Left cardiac atrium (tissue), 4 donors: ENCODE measurements around the gene LHFPL2. TPM values are rescaled to one million over a fixed set of nuclear protein-coding genes. Genes with fewer than 3 reads are reported as not detected.

Experiments used
- ATAC-seq, 2 donors: fragments of 200-7000 bp; cut with Tn5 transposase; one replicate each; pipeline ENCODE4 v1.9.1; 2020; ENCODE audit warnings: mild to moderate bottlenecking in 2 of 2, moderate library complexity in 2 of 2
- DNase-seq: peaks from one replicate; pipeline ENCODE4 v3.0.0-alpha.2; 2020
- intact Hi-C, 2 donors: fragments of 100-400 bp; cut with DNase I; formaldehyde crosslinking; loops; one replicate each; pipeline versions ENCODE4 v1.14.1 to v1.15.1; 2022 to 2023
- total RNA-seq, 2 donors: library from RNA; stranded (reverse); fragmentation: NEBNext Ultra II Directional; extraction: Animal tissue kit (Norgen Biotek cat#: 25700); gene quantifications; one replicate each; pipeline ENCODE4 v1.2.1, GENCODE V29; 2021
- donor health status: DM: no; HTN: yes; CAD: no.
- donor health status: DM: no; HTN: yes; CAD: no; lungs with severe emphysema.
- donor health status: DM: yes; HTN: yes; CAD: no.
- donor health status: Dilated cardiomyopathy.

LHFPL2 gene
- total RNA-seq, 2 donors from 2014 or later, result 12.5 to 23.9 TPM

DNA sequence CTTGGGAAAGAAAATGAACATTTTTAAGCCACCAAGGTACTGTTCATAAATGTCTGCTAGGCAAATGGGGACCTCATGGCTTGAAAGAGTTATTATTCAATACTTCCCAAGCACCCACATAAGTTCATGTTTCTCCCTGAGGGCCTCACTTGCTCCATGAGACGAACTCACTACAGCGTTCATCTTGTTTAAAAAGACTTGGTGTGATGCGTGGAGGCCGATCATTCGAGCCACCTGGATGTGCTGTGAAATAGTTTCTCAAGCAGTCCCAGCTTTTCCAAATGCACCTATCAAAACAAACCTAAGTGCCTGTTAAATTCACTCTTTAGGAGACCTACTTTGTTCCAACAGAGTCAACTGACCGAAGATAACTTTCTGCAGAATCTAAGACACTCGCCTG is 103.2 kb downstream of the LHFPL2 start:
- intact Hi-C loops, result loop anchor here in 1 of 2 donors (5.0 to 10.0 kb wide), 3 partner anchors 47 to 339 kb away; partner anchors contain the start of gene LHFPL2
- ATAC-seq (no peak), DNase-seq (no peak)

DNA sequence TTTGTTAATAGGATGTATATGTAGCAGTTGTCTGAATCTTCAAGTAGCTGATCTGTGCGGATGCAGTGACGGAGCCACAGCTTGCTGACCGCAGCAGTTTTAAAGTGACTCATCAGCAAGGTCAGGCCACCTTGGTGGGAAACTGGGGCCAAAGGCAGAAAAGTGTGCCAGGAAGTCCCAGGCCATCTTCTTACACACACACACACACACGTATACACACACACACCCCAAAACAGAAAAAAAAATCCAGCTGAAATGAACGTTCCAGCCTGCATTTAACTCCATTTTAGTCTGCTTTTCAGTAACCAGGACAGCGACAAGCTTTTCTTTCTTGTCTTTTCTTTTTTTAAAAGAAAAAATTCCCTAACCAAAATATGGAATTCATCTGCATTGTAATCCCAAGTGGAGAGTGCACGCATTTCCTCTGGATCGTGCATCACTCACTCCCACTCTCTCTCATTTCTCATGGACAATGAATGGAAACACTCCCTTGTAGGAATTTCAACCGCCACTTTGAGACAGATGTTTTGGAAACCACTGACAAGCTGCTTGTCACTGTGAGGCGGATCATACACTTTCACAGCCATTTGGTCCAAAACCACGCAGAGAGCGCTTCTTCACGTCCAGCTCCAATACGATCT is 103.9 kb downstream of the LHFPL2 start:
- DNase-seq (no peak), ATAC-seq (peak in 1 of 2 donors; percentile 3)
- intact Hi-C loops, result loop anchor here in 1 of 2 donors (5.0 to 10.0 kb wide), 3 partner anchors 48 to 340 kb away; partner anchors contain the start of gene LHFPL2

GRCh38 chr5:78543916-78544315 is 104.7 kb downstream of the LHFPL2 start:
- DNase-seq, result no peak
- ATAC-seq, result no peak
- intact Hi-C loops, result loop anchor here in 1 of 2 donors (10.0 kb wide), 2 partner anchors 101 to 341 kb away; partner anchors contain the start of gene LHFPL2

DNA sequence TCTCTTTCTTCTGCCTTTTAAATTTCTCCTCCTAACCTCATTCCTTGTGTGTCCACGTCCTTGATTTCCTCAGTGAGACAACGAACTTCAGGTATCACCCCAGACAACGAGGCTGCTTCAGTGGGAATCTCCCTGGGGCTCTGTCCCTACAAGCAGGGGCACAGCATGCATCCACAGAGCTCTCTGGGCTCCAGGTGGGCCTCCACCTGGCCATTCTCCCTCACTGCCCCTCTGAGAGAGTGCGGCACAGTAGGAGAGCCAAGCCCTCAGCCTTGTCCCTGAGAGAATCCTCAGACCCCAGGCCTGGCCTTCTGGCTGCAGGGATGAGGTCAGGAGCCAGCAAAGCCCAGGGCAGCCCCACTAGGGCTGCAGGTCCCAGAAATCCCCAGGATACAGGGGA is 105.3 kb downstream of the LHFPL2 start:
- intact Hi-C loops, result loop anchor here in 1 of 2 donors (10.0 kb wide), 2 partner anchors 102 to 342 kb away; partner anchors contain the start of gene LHFPL2
- DNase-seq, result no peak
- no peak for ATAC-seq

DNA sequence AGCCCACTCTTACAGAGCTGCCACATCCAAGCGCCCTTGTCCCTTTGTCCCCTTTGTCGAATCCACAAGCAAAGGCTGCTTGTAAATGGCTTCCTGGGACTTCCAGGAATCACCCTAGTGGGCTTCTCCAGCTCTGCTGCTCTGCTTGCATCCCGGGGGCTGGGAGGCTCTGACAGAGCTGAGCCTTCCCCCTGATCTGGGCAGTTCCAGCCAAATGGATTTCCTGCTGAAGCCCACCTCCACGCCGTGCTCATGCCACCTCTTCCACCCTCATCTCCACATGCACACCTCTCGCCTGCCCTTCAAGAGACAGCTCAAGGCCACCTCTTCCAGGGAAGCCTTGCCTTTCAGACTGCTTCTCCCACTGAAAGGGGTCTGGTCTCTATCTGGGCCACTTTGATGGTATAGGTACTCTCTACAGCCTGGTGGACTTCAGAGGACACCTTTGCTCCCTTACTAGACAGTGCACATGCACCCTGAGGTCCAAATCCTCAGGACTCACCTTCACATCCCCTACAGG is 106.2 kb downstream of the LHFPL2 start:
- intact Hi-C loops, result loop anchor here in 1 of 2 donors (10.0 kb wide), 2 partner anchors 102 to 342 kb away; partner anchors contain the start of gene LHFPL2
- ATAC-seq, result no peak
- no peak for DNase-seq

- DNase-seq (no peak), ATAC-seq (no peak)
- intact Hi-C loops, result loop anchor here in 1 of 2 donors (10.0 kb wide), 2 partner anchors 104 to 344 kb away; partner anchors contain the start of gene LHFPL2
Measured at GRCh38 chr5:78541086-78541654, 107.4 kb downstream of the LHFPL2 start.

DNA sequence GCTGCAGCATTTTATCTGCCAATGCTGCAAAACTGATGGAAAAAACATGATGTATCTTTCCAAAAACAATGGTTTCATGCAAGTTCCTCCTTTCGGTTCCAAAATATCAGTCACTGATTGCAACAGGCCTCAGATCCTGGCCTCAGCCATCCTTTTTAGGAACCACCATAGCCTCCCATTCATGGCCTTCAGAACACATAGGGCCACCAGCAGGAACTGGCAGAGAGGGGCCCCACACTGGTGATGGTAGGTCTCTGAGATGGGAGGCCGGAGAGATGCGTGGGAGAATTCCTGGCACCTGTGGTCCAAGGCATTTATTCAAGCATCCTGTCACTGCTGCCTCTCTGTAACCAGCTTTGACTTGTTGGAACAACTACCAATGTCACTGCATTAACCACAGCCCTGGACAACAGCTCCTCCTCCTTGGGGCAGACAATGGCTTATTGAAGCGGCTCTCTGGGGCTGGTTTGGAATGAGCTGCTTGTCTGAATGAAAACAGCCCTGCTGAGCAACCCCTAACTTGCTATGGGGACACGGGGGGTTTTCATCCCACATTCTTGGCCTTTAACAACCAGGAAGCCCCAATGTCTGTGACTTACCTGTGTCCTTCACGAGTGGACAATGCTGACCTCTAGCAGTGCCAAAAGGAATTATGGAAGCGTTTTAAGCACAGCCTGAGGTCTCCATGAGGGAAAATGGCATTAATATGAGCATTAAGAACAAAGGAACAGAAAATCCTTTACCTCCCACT is 108.1 kb downstream of the LHFPL2 start:
- intact Hi-C loops, result loop anchor here in 1 of 2 donors (10.0 kb wide), 2 partner anchors 104 to 344 kb away; partner anchors contain the start of gene LHFPL2
- peak; percentile 39 to 63 for ATAC-seq
- no peak for DNase-seq

GRCh38 chr5:78538240-78538850 is 110.2 kb downstream of the LHFPL2 start:
- intact Hi-C loops, result loop anchor here (5.0 to 10.0 kb wide), 2 partner anchors 366 to 429 kb away; no protein-coding TSS in a partner anchor
- DNase-seq (no peak), ATAC-seq (no peak)

- ATAC-seq (peak; percentile 52 to 80), DNase-seq (no peak)
- intact Hi-C loops, result loop anchor here (5.0 to 10.0 kb wide), 2 partner anchors 367 to 429 kb away; no protein-coding TSS in a partner anchor
Measured at GRCh38 chr5:78537821-78538220, 110.8 kb downstream of the LHFPL2 start.

GRCh38 chr5:78537411-78537810 is 111.2 kb downstream of the LHFPL2 start:
- no peak for DNase-seq
- intact Hi-C loops, result loop anchor here (5.0 to 10.0 kb wide), 2 partner anchors 367 to 430 kb away; no protein-coding TSS in a partner anchor
- ATAC-seq, result no peak

- ATAC-seq (no peak), DNase-seq (no peak)
- intact Hi-C loops, result loop anchor here (5.0 to 10.0 kb wide), 2 partner anchors 368 to 431 kb away; no protein-coding TSS in a partner anchor
Measured at GRCh38 chr5:78536661-78537196, 111.8 kb downstream of the LHFPL2 start.

- DNase-seq (no peak), ATAC-seq (no peak)
- intact Hi-C loops, result loop anchor here (5.0 to 10.0 kb wide), 3 partner anchors 63 to 432 kb away; no protein-coding TSS in a partner anchor
Measured at GRCh38 chr5:78534905-78535200, 113.7 kb downstream of the LHFPL2 start.

DNA sequence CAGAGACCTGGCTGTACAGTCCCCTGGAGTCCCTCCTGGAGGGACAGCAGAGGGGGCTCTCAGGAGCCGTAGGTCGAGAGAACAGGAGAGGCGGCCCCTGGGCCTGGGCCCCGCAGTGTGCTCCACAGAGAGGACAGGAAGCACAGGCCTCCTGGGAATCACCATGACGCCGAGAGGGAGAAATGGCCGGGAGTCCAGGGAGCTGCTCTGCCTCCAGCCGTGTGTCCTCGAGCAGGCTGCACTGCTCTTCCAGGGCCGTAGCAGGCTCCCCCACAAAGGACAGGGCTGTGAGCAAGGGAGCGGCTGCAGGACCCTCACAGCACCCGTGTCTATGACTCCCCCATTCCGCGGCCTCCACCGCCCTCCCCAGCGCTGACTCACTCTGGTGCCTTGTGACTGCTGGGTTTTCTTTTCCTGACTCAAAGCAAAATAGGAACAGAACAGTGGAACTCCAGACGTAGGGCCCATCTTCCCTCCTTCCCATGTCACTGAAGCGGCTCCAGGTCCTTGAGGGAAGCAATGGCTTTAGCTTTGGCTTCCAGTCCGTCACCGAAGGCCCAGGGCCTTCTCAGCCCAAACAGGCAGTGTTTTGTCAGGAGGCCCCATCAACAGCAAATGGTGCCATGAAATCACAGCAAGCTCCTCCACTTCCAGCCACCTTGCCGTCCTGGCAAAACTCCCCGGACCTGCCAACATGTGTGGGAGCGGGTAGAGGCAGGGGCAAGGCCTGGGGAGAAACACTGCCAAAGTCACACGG is 114.2 kb downstream of the LHFPL2 start:
- DNase-seq (peak; percentile 69), ATAC-seq (peak; percentile 58 to 67)
- intact Hi-C loops, result loop anchor here (5.0 to 10.0 kb wide), 2 partner anchors 62 to 370 kb away; no protein-coding TSS in a partner anchor

DNA sequence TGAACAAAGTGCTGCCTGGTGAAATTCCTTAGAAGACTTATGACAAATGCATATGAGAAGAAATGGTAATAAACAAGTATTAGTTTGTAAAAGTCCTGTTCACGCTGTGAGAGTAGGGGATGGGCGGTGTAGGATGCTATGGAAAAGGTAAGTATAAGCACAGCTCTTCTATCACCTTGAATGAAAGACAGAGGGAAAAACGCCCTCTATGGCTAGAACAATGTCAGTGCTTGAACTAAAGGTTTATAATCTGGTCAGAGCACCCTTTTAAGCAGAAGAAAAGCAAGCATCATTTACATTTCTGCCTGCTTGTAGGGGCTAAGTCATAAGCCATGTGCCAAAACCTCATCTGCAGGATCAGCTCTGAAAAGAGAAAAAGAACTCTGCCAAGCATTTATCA is 115.2 kb downstream of the LHFPL2 start:
- intact Hi-C loops, result loop anchor here (5.0 to 10.0 kb wide), 2 partner anchors 61 to 371 kb away; no protein-coding TSS in a partner anchor
- no peak for DNase-seq
- no peak for ATAC-seq

- intact Hi-C loops, result loop anchor here (5.0 to 10.0 kb wide), 2 partner anchors 58 to 374 kb away; no protein-coding TSS in a partner anchor
- DNase-seq (no peak), ATAC-seq (peak in 1 of 2 donors; percentile 65)
Measured at GRCh38 chr5:78530342-78531096, 118.1 kb downstream of the LHFPL2 start.

- DNase-seq (no peak), ATAC-seq (no peak)
- intact Hi-C loops, result no loop called here
Measured at GRCh38 chr5:78527925-78528324, 120.6 kb downstream of the LHFPL2 start.
